CD8-positive, alpha-beta memory T cell (primary cell): ENCODE data around the gene ZNF366. TPM values are rescaled to one million over a fixed set of nuclear protein-coding genes. Genes with fewer than 3 reads are reported as not detected.

ENCODE experiments used
- CTCF ChIA-PET: fragments of 350-600 bp; sonication (Branson Sonifier 250); formaldehyde crosslinking; loops from one replicate; lab custom pipeline; 2021; ENCODE audit warnings: antibody characterized with exemption; lab: Charles Lee
- POLR2A ChIA-PET: fragments of 350-600 bp; sonication (Branson Sonifier 250); formaldehyde crosslinking; loops from one replicate; lab custom pipeline; 2021; ENCODE audit warnings: antibody characterized with exemption; lab: Charles Lee
- DNase-seq, 5 donors: peaks; one replicate each; pipeline versions ENCODE4 v3.0.0 to v3.0.0-alpha.2; 2020 to 2022; ENCODE audit warnings: mixed read lengths in 1 of 5
- H3K27ac ChIP-seq: one replicate; pipeline ENCODE4 v1.7.0; 2013; ENCODE audit warnings: low read depth, mild to moderate bottlenecking, low read length, moderate library complexity
- H3K27me3 ChIP-seq: 2 replicates; pipeline ENCODE4 v1.7.0; 2013; ENCODE audit warnings: low read length, mild to moderate bottlenecking; ENCODE audit not compliant: insufficient read depth, poor library complexity, severe bottlenecking
- H3K36me3 ChIP-seq: 2 replicates; pipeline ENCODE4 v1.7.0; 2013; ENCODE audit warnings: mild to moderate bottlenecking, low read length, moderate library complexity; ENCODE audit not compliant: insufficient read depth
- H3K4me1 ChIP-seq: 2 replicates; pipeline ENCODE4 v1.7.0; 2013; ENCODE audit warnings: mild to moderate bottlenecking, low read length, moderate library complexity; ENCODE audit not compliant: insufficient read depth
- H3K4me3 ChIP-seq: 2 replicates; pipeline ENCODE4 v1.7.0; 2013; ENCODE audit warnings: mild to moderate bottlenecking, low read length
- H3K9me3 ChIP-seq: 2 replicates; pipeline ENCODE4 v1.7.0; 2013; ENCODE audit warnings: mild to moderate bottlenecking, low read length
- H3K27ac Mint-ChIP-seq, 8 donors: one replicate each; pipeline ENCODE4 v1.8.0; 2020 to 2021; ENCODE audit warnings: mixed read lengths in 8 of 8, mild to moderate bottlenecking in 6 of 8, inconsistent platforms in 3 of 8, moderate library complexity in 3 of 8
- H3K27me3 Mint-ChIP-seq, 2 donors: one replicate each; pipeline ENCODE4 v1.8.0; 2020 to 2021; ENCODE audit warnings: mixed read lengths in 2 of 2, mild to moderate bottlenecking in 1 of 2, moderate library complexity in 1 of 2
- H3K36me3 Mint-ChIP-seq, 3 donors: one replicate each; pipeline ENCODE4 v1.8.0; 2020 to 2021; ENCODE audit warnings: mixed read lengths in 3 of 3, inconsistent platforms in 1 of 3, mild to moderate bottlenecking in 1 of 3
- H3K4me1 Mint-ChIP-seq, 3 donors: one replicate each; pipeline ENCODE4 v1.8.0; 2020 to 2021; ENCODE audit warnings: mixed read lengths in 3 of 3, inconsistent platforms in 1 of 3, mild to moderate bottlenecking in 1 of 3
- H3K4me3 Mint-ChIP-seq, 7 donors: one replicate each; pipeline ENCODE4 v1.8.0; 2020 to 2021; ENCODE audit warnings: mixed read lengths in 7 of 7, mild to moderate bottlenecking in 6 of 7, moderate library complexity in 4 of 7, inconsistent platforms in 2 of 7
- H3K9me3 Mint-ChIP-seq, 5 donors: one replicate each; pipeline ENCODE4 v1.8.0; 2020 to 2022; ENCODE audit warnings: mixed read lengths in 5 of 5, mild to moderate bottlenecking in 3 of 5, moderate library complexity in 2 of 5, inconsistent platforms in 1 of 5
- polyA plus RNA-seq: library from polyadenylated mRNA; unstranded; fragments of 300-500 nt; fragmentation: Illumina TruSeq; gene quantifications from one replicate; pipeline ENCODE4 v1.2.3, GENCODE V29; 2021
- total RNA-seq, 2 experiments: library from RNA; stranded (reverse); gene quantifications; one replicate each; pipeline ENCODE4 v1.2.3, GENCODE V29; 2021

The ZNF366 gene
- total and polyA plus RNA-seq, 3 experiments from 2014 or later: not detected

GRCh38 chr5:72474046-72474500 is 33.1 kb downstream of the ZNF366 start:
- no peaks in the 10 kb centered on the region for H3K36me3 Mint-ChIP-seq
- POLR2A ChIA-PET: no interaction called here
- peaks cover 0 to 3% (median 0%) of the 10 kb centered on the region in 5 donors for H3K9me3 Mint-ChIP-seq

DNA sequence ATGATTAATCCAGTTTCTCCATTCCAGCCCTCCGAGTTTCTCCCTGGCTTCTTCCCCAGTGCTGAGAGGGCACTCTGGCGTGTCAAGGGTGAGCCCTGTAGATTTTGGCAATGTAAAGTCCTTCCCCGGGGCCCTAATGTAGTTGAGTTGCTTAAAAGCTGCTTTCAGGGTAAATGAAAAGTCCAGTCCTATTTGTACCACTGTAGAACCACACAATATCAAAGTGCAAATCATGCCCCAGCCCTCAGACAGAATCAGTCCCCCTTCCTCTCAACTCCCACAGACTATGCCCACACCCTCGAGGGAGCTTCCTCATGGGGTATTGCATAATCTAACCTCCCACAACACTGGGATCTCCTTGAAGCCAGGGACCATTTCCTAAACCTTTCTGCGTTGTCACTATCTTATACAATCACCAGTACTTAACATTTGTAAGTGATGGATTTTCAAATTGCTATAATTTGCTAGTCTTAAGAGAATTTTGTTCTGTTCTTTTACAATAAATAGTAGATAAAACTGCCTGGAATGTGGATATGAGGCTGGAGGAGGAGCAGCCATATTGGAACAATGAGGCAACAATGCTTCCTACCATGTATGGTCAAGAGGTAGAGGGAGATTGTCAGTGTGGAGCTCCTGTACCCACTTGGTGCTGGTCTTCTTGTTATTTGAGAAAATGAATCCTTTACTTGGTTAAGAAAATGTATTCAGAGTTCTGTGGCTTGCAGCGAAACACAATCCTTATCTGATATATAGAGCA is 34.4 kb downstream of the ZNF366 start:
- H3K4me1 ChIP-seq: no peaks in the 10 kb centered on the region
- POLR2A ChIA-PET: no interaction called here
- H3K27me3 Mint-ChIP-seq: peaks cover 14 to 54% of the 10 kb centered on the region in 2 donors

More at GRCh38 chr5:72474046-72474500, 33.1 kb downstream of the ZNF366 start:
- CTCF ChIA-PET: no interaction called here
- Mint-ChIP-seq H3K4me1 (no peaks in the 10 kb centered on the region), H3K27ac (no peak overlapping the region), H3K4me3 (no peak overlapping the region), H3K27me3 (peaks cover 14 to 52% of the 10 kb centered on the region in 2 donors)
- no peak for DNase-seq
- Histone ChIP-seq H3K27ac (no peak overlapping the region), H3K4me3 (no peak overlapping the region), H3K27me3 (no peaks in the 10 kb centered on the region), H3K9me3 (no peaks in the 10 kb centered on the region), H3K36me3 (no peaks in the 10 kb centered on the region), H3K4me1 (no peaks in the 10 kb centered on the region)

GRCh38 chr5:72472031-72472430 is 35.2 kb downstream of the ZNF366 start:
- no peaks in the 10 kb centered on the region for H3K4me1 Mint-ChIP-seq
- no peaks in the 10 kb centered on the region for H3K36me3 Mint-ChIP-seq
- H3K4me1 ChIP-seq: no peaks in the 10 kb centered on the region
- no peaks in the 10 kb centered on the region for H3K27me3 ChIP-seq
- H3K4me3 Mint-ChIP-seq: no peak overlapping the region
- peaks cover 14 to 54% of the 10 kb centered on the region in 2 donors for H3K27me3 Mint-ChIP-seq
- no peaks in the 10 kb centered on the region for H3K9me3 ChIP-seq
- H3K9me3 Mint-ChIP-seq: peaks cover 0 to 3% (median 0%) of the 10 kb centered on the region in 5 donors
- H3K36me3 ChIP-seq: no peaks in the 10 kb centered on the region
- CTCF ChIA-PET: no interaction called here
- POLR2A ChIA-PET: no interaction called here
- H3K4me3 ChIP-seq: no peak overlapping the region
- no peak overlapping the region for H3K27ac Mint-ChIP-seq
- DNase-seq: no peak
- no peak overlapping the region for H3K27ac ChIP-seq

More for the DNA sequence above, 34.4 kb downstream of the ZNF366 start:
- Mint-ChIP-seq H3K9me3 (peaks cover 0 to 3% (median 0%) of the 10 kb centered on the region in 5 donors), H3K4me3 (no peak overlapping the region), H3K36me3 (no peaks in the 10 kb centered on the region), H3K27ac (no peak overlapping the region), H3K4me1 (no peaks in the 10 kb centered on the region)
- H3K4me3 ChIP-seq: no peak overlapping the region
- CTCF ChIA-PET: no interaction called here
- H3K36me3 ChIP-seq: no peaks in the 10 kb centered on the region
- no peak for DNase-seq
- H3K27me3 ChIP-seq: no peaks in the 10 kb centered on the region
- no peak overlapping the region for H3K27ac ChIP-seq
- no peaks in the 10 kb centered on the region for H3K9me3 ChIP-seq

GRCh38 chr5:72470826-72471225 is 36.4 kb downstream of the ZNF366 start:
- Histone ChIP-seq H3K36me3 (no peaks in the 10 kb centered on the region), H3K27ac (no peak overlapping the region), H3K9me3 (no peaks in the 10 kb centered on the region), H3K4me1 (no peaks in the 10 kb centered on the region), H3K4me3 (no peak overlapping the region), H3K27me3 (no peaks in the 10 kb centered on the region)
- Mint-ChIP-seq H3K27me3 (peaks cover 9 to 52% of the 10 kb centered on the region in 2 donors), H3K36me3 (no peaks in the 10 kb centered on the region), H3K4me3 (no peak overlapping the region), H3K4me1 (no peaks in the 10 kb centered on the region), H3K9me3 (peaks cover 0 to 3% (median 0%) of the 10 kb centered on the region in 5 donors), H3K27ac (no peak overlapping the region)
- no peak for DNase-seq
- ChIA-PET POLR2A (no interaction called here), CTCF (no interaction called here)

DNA sequence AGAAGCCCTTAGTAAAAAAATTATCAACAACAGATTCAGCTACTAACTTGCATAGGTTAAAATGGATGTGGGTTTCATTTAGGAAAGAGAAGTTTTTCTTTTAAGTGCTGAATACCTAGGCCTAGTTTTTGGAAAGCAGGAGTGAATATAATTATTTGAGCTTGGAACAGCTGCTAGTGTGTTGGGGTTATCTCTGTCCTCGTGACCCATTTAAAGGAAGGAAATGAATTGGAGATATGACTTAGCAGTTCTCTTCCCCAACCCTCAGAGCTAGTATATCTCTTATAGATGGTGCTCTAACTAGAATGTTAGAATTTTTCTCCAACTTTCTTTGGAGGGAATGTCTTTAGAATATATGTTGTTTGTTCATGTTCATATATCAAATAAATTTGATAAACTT is 38.6 kb downstream of the ZNF366 start:
- Histone ChIP-seq H3K27ac (no peak overlapping the region), H3K4me1 (no peaks in the 10 kb centered on the region), H3K36me3 (no peaks in the 10 kb centered on the region), H3K4me3 (no peak overlapping the region), H3K9me3 (no peaks in the 10 kb centered on the region), H3K27me3 (no peaks in the 10 kb centered on the region)
- POLR2A ChIA-PET: no interaction called here
- H3K4me3 Mint-ChIP-seq: no peak overlapping the region
- no peaks in the 10 kb centered on the region for H3K4me1 Mint-ChIP-seq
- no peak for DNase-seq
- H3K36me3 Mint-ChIP-seq: no peaks in the 10 kb centered on the region
- CTCF ChIA-PET: no interaction called here
- no peak overlapping the region for H3K27ac Mint-ChIP-seq
- H3K27me3 Mint-ChIP-seq: peaks cover 9 to 47% of the 10 kb centered on the region in 2 donors
- H3K9me3 Mint-ChIP-seq: peaks cover 0 to 3% (median 0%) of the 10 kb centered on the region in 5 donors

- Mint-ChIP-seq H3K36me3 (no peaks in the 10 kb centered on the region), H3K4me1 (no peaks in the 10 kb centered on the region), H3K27me3 (peaks cover 8 to 47% of the 10 kb centered on the region in 2 donors), H3K27ac (no peak overlapping the region), H3K4me3 (no peak overlapping the region), H3K9me3 (peaks cover 0 to 3% (median 0%) of the 10 kb centered on the region in 5 donors)
- Histone ChIP-seq H3K9me3 (no peaks in the 10 kb centered on the region), H3K27me3 (no peaks in the 10 kb centered on the region), H3K36me3 (no peaks in the 10 kb centered on the region), H3K4me3 (no peak overlapping the region), H3K4me1 (no peaks in the 10 kb centered on the region), H3K27ac (no peak overlapping the region)
- CTCF ChIA-PET: no interaction called here
- POLR2A ChIA-PET: no interaction called here
- no peak for DNase-seq
Measured at GRCh38 chr5:72468024-72468423, 39.2 kb downstream of the ZNF366 start.

DNA sequence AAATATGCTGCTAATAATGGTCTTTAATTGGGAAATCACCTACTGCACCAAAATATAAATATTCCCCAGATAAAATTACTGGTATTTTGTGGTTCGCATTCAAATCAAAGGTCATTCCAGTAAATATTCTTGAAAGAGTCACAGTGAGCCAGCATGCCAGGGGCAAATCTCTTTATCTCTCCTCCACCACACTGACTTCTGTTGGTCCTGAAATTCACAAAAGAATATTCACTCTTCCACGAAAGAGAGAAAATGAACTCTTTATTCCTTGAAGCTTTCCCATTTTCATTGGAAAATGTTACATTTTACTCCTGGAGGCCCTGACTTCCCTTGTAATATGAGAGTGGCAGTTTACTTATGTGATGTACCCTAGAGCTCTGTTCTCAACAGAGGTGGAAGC is 39.7 kb downstream of the ZNF366 start:
- Histone ChIP-seq H3K4me3 (no peak overlapping the region), H3K9me3 (no peaks in the 10 kb centered on the region), H3K36me3 (no peaks in the 10 kb centered on the region), H3K4me1 (no peaks in the 10 kb centered on the region), H3K27ac (no peak overlapping the region), H3K27me3 (no peaks in the 10 kb centered on the region)
- Mint-ChIP-seq H3K4me1 (no peaks in the 10 kb centered on the region), H3K4me3 (no peak overlapping the region), H3K9me3 (peaks cover 0 to 3% (median 0%) of the 10 kb centered on the region in 5 donors), H3K27me3 (peaks cover 8 to 44% of the 10 kb centered on the region in 2 donors), H3K36me3 (no peaks in the 10 kb centered on the region), H3K27ac (no peak overlapping the region)
- no peak for DNase-seq
- ChIA-PET CTCF (no interaction called here), POLR2A (no interaction called here)

GRCh38 chr5:72465601-72466563 is 41.3 kb downstream of the ZNF366 start:
- H3K9me3 Mint-ChIP-seq: no peaks in the 10 kb centered on the region
- no peaks in the 10 kb centered on the region for H3K27me3 ChIP-seq
- DNase-seq: no peak
- H3K4me3 Mint-ChIP-seq: no peak overlapping the region
- no peak overlapping the region for H3K4me3 ChIP-seq
- no peaks in the 10 kb centered on the region for H3K36me3 Mint-ChIP-seq
- H3K27ac Mint-ChIP-seq: no peak overlapping the region
- H3K9me3 ChIP-seq: no peaks in the 10 kb centered on the region
- no peaks in the 10 kb centered on the region for H3K36me3 ChIP-seq
- ChIA-PET POLR2A (no interaction called here), CTCF (no interaction called here)
- peaks cover 7 to 38% of the 10 kb centered on the region in 2 donors for H3K27me3 Mint-ChIP-seq
- H3K4me1 Mint-ChIP-seq: no peaks in the 10 kb centered on the region
- no peaks in the 10 kb centered on the region for H3K4me1 ChIP-seq
- H3K27ac ChIP-seq: no peak overlapping the region
